NCI-H82 treated with DMSO at 0.1 percent for 48 hours (cell line): ENCODE measurements around the gene P2RY1.
"Not testable (repeated sequence)": the region's sequence is repeated elsewhere in the genome, so short reads cannot be mapped to it uniquely, and the experiment has no call there.

ENCODE experiments used
- DNase-seq: peaks from one replicate; lab custom pipeline; 2025; ENCODE audit not compliant: unreplicated experiment; lab: John Stamatoyannopoulos, UW

P2RY1 gene

GRCh38 chr3:152835601-152836102 lies 721 bp downstream of the P2RY1 start:
- DNase-seq: peak; percentile 32

- DNase-seq: no peak
Observed at GRCh38 chr3:152836269-152836668, 1.3 kb downstream of the P2RY1 start.

- DNase-seq: no peak
Observed at GRCh38 chr3:152839511-152839910, 4.6 kb downstream of the P2RY1 start.

- DNase-seq: no peak
Observed at GRCh38 chr3:152841131-152841530, 6.2 kb downstream of the P2RY1 start.

GRCh38 chr3:152842413-152842812 lies 7.5 kb downstream of the P2RY1 start:
- DNase-seq: peak; percentile 75

GRCh38 chr3:152843955-152844354 lies 9.0 kb downstream of the P2RY1 start:
- no peak for DNase-seq

GRCh38 chr3:152846572-152847202 lies 11.8 kb downstream of the P2RY1 start:
- not testable (repeated sequence) for DNase-seq

- DNase-seq: not testable (repeated sequence)
Observed at GRCh38 chr3:152847599-152847998, 12.7 kb downstream of the P2RY1 start.

- no peak for DNase-seq
Observed at GRCh38 chr3:152849996-152850578, 15.2 kb downstream of the P2RY1 start.

- no peak for DNase-seq
Observed at GRCh38 chr3:152853196-152853595, 18.3 kb downstream of the P2RY1 start.

GRCh38 chr3:152857082-152857481 lies 22.2 kb downstream of the P2RY1 start:
- DNase-seq: no peak

GRCh38 chr3:152858170-152858800 lies 23.4 kb downstream of the P2RY1 start:
- no peak for DNase-seq

- DNase-seq: no peak
Observed at GRCh38 chr3:152860736-152861135, 25.8 kb downstream of the P2RY1 start.

- no peak for DNase-seq
Observed at GRCh38 chr3:152865668-152866245, 30.8 kb downstream of the P2RY1 start.

- DNase-seq: no peak
Observed at GRCh38 chr3:152870027-152870426, 35.1 kb downstream of the P2RY1 start.

GRCh38 chr3:152873314-152873713 lies 38.4 kb downstream of the P2RY1 start:
- not testable (repeated sequence) for DNase-seq

GRCh38 chr3:152874896-152875749 lies 40.2 kb downstream of the P2RY1 start:
- DNase-seq: no peak

- DNase-seq: no peak
Observed at GRCh38 chr3:152879130-152879789, 44.3 kb downstream of the P2RY1 start.

- DNase-seq: no peak
Observed at GRCh38 chr3:152879790-152880174, 44.9 kb downstream of the P2RY1 start.

GRCh38 chr3:152885076-152885475 lies 50.1 kb downstream of the P2RY1 start:
- DNase-seq: no peak
